ENCODE data around the gene TRIL.

TRIL gene, protein sequence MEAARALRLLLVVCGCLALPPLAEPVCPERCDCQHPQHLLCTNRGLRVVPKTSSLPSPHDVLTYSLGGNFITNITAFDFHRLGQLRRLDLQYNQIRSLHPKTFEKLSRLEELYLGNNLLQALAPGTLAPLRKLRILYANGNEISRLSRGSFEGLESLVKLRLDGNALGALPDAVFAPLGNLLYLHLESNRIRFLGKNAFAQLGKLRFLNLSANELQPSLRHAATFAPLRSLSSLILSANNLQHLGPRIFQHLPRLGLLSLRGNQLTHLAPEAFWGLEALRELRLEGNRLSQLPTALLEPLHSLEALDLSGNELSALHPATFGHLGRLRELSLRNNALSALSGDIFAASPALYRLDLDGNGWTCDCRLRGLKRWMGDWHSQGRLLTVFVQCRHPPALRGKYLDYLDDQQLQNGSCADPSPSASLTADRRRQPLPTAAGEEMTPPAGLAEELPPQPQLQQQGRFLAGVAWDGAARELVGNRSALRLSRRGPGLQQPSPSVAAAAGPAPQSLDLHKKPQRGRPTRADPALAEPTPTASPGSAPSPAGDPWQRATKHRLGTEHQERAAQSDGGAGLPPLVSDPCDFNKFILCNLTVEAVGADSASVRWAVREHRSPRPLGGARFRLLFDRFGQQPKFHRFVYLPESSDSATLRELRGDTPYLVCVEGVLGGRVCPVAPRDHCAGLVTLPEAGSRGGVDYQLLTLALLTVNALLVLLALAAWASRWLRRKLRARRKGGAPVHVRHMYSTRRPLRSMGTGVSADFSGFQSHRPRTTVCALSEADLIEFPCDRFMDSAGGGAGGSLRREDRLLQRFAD

DNA sequence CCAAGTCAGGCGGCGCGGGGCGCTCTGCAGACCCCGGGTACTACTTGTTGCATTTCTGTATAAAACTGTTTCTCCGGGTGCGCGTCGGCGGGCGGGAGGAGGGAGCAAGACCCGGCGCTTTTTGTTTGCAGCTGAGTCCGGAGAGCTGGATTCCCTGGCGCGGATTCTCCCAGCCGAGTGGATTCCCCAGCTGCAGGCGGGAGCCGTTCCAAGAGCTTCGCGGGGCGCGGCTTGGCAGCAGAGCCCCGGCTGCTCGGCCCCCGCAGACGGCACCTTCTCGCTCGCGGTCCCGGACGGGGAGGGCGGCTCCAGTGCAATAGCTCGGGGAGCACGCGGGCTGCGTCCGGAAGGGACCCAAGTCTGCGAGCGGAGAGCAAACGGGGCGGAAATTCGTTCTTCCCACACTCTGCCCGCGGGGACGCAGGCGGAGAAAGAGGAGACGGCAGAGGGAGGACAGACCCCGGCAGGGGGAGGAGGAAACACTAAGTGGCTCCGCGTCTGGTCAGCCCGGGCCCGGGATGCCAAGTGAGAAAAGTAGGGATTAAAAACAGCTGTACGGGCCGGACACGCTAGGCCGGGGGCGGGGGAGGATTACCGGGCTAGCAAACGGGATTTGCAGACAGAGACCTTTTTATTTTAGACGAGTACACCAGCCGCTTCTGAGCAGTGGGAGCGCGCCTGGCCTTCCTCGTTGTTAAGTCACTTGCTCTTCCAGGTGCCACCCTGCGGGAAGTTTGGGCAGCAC, at the start of gene TRIL:
Gene TRIL, minus strand, starts transcription at position 96 of the 745 bp plus-strand sequence. CDS start 284 bp downstream, outside the sequence.
- DNase-seq, result no peak

DNA sequence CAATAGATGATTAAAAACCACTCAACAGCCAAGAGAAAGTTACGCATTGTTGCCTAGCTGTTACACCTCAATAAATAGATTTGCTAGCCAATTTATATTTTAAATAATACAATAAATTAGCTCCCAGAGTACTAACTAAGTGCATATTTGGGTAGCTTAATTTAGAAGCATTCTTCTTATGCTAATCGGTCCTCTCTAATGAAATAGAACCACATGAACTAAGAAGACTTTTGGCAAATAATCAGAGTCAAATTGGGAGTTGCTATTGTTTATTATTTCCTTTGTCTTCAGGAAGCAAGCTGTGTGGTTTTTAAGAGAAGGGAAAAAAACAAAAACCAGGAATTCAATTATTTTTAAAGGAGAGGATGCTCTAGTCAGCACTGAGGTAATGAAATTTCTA, 49.0 kb upstream of the TRIL start:
- DNase-seq, result no peak

DNA sequence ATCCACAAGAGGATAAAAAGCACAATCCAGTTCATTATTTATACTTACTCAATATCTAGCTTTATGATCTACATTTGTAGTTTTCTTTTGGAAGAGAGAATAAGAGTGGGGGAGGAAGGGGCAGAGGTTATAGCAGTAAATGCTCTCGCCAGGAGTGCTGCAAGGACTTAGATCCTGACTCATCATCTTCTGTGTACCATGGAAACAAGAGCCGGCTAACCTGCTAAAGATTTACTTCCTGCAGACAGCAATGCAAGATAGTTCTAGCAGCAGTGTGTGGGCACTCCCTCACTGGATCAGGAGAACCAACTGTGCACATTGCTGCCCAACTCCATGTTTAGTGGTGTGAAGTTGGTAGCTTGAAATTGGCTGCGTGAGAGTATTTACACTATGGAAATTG, 47.7 kb upstream of the TRIL start:
- no peak for DNase-seq

DNA sequence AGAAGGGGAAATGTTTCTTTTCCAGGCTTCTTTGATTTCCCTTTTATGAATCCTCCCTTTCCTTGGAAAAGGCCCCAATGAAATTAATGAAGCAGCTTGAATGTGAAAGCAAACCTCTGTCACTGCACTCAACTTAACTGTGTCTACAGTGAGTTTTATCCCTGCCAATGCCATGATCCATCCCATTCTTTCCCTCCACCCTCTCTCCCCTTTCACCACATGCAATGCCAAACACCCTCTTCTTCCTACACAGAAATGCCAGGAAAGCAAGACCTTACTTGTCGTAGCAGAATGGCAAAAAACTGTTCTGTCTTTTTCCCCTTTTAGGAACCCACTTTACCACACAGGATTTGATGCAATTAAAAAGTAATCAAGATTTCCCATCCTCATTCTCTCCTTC, 47.3 kb upstream of the TRIL start:
- no peak for DNase-seq

DNA sequence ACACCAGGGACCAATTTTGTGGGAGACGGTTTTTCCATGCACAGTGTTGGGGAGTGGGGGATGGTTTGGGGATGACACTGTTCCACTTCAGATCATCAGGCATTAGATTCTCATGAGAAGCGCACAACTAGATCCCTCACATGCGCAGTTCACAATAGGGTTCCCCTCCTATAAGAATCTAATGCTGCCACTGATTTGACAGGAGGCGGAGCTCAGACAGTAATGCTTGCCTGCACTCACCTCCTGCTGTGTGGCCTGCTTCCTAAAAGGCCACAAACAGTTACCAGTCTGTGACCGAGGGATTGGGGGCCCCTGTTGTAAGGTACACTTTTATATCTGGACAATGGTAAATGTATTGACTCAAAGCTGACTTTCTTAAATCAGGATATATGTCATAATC, 45.6 kb upstream of the TRIL start:
- DNase-seq, result no peak

DNA sequence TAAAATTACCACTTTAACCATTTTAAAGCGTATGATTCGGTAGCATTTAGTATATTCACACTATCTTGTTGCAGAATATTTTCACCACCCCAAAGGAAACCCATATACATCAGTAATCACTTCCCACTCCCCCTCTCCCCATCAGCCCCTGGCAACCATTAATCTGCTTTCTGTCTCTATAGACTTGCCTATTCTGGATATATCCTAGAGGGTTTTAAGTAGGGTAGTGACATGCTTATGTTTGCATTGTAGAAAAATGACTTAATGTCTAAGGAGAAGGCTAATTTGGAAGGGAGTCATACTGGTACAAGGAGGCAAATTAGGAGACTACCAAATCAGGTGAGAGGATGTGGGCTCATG, 42.6 kb upstream of the TRIL start:
- DNase-seq, result no peak

DNA sequence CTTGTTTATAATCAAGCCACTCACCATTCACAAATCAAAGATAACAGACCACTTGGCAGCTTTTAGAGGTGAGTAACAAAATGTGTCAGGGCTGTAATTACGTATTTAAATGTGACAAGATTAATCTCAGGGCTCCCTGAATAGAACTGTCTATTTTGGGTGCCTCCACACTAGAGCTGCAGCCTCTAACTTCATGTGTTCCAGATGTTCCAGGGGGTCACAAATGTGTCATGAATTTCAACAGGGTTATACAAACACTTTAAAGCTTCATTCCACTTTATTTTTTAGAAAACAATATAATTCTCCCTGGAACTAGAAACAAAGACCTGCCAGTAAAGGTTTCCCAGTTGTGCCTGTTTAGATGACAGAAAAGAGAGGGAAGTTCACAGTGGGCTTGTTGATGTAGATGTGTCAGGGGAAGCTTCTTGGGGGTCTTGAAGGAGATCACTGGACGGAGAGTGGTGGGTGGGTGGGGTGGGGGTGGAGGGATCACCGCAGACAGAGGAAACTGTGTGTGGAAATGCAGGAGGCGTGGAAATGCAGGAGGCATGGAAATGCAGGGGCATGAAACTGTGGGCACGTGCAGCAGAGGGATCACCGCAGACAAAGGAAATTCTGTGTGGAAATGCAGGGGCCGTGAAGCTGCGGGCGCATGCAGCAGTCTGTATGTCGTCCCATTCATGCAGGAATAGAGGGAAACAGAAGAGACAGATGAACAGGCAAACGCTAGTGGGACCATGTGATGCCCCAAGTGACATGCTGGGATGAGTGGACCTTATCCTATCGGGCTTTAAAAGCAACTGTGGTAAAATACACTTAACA, 42.0 kb upstream of the TRIL start:
- DNase-seq, result no peak

DNA sequence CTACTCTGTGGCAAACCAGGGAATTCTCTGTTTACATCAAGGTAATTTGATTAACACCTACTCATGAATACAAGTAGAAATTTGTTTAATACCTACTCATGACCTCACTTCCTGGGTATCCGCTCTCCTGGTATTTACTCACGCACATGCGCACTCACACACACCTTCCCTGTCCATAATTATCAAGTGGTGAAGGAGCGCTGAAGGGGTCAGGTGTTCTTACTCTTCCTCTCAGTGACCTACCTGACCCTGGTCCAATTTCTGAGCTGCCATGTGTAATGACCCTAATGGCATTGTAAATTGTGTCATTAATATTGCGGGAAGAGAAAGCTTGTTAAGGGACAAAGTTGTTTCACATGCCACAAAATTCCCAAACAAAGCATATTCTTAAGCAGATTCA, 41.3 kb upstream of the TRIL start:
- DNase-seq, result no peak

DNA sequence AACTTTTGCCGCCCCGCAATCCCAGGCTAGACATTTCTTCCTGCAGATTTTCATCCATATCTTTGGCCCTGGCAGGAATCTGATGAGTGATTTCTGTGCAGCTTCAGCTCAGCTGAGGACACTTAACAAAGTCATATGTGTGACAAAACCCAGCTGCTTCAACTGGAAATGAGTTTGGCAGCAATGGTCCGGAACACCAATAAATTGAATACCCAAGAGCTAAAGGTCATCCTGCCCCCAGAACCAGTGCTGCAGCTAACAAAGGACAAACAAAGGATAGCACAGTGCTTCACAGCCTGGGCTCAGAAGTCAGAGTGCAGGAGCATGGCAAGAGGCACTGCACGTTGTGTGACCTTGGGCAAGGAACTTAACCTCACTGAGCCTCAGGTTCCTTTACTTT, 40.0 kb upstream of the TRIL start:
- no peak for DNase-seq

DNA sequence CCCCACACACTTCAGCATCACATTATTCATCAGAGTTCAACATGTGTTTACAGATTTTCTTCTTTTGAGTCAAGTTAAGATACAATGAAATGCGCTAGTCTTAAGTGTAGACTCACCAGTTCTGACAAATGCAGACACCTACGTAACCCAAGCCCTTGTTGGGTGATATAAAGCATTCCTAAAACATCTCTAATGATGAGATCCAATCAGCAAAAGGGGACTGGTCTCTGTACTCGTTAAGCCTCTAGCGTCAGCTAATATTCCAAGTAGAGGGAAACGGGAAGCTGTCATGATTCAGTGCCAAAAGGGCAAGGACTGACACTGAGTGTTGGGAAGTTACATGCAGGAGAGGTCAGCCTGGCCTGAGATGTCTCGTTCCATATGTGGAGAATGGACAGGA, 38.7 kb upstream of the TRIL start:
- no peak for DNase-seq

DNA sequence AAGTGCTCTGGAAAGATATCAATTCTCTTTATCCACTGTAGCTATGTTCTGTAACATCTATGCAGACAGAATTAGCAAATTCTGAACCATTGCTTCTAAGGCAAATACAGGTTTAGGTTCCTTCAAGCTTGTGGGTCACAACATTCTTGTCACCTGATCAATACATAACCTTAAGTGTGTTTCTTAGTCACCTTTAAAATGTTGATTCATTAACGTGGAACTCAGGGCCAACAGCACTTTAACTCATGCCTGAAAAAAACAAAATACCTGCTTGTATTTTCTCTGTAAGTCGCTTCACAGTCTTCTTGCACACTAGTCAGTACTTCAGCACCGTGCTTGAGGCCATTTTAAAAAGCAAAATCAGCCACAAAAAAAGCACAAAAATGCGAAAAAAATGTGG, 35.2 kb upstream of the TRIL start:
- DNase-seq, result no peak

DNA sequence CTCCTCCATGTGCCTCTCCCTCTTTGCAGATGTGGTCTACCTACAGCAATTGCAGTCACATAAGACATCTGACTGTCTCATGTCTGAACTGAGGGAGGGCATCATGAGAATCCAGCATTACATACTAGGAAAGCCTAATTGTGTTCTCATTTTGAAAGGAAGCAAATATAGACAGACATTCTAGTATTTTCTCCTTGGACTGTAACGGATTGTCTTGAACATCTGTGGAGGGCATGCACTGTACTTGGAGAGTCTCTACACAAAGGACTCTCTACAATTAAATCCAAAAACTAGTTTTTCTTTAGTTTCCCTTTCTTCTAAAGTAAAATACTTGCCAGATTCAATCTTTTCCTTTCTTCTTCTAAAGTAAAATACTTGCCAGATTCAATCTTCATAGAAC, 34.7 kb upstream of the TRIL start:
- DNase-seq, result no peak

DNA sequence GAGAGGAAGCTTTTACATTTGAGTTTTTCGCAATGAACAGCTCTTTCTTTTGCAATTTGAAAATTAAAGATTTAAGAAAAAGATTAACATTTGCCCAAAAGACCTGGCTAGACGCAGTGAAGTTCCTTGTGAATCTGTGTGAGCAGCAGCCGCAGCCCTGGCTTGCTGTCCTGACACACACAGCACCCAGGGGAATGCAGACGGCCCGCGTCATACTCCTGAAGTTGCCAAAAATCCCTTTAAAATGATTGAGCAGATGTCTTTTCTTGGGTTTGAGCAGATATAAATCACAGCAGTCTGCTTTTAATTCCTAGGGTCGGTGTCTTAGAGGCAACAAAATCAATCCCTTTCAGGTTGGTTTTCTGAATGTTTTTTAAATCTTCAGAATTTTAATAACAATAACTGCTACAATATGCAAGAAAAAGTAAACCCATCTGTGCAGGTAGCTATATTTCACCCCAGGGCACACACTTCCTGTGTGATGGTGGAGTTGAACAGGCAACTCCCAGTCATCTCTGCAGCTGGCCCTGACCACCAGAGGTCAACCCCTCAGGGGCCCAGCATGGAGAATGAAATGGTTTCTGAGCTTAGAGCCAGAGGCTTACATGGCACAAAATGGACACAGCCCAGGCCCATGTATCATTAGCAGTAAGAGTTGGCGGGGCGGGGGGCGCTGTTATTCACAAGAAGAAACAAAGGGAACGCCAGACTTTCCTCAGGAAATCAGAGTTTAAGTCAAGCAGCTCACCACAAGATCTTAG, 32.2 kb upstream of the TRIL start:
- no peak for DNase-seq

DNA sequence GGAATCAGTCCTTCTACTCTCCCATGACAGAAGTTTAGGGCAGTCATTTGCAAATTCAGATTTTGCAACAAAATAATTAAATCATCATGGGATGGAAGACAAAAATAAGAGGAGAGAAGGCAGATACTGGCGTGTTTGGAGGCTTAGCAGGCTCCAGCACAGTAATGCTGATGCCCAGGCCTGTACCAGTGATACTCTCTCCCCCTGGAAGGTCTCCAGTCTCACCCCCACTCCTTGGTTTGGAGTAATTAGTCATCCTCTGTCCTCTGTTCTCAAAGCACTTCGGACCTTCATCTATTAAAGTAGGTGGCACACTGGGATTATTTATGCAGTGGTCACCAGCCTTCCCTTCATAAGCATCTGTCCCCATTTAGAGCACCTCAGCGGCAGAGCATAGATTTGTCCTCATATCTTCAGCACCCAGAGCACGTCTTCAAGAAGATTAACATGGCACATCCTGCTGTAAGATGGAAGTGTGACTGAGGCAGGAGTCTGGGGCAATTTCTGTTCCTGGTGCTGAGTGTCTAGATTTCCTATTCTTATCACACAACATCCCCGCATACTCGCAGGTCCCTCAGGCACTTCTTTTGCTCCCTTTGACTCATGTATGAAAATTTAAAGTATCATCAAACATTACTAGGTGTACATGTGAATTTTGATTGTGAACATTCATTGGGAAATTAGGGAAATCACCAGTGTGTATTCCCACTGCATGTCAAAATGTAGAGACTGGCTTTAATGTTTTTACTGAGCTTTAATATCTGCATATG, 31.3 kb upstream of the TRIL start:
- DNase-seq, result no peak

DNA sequence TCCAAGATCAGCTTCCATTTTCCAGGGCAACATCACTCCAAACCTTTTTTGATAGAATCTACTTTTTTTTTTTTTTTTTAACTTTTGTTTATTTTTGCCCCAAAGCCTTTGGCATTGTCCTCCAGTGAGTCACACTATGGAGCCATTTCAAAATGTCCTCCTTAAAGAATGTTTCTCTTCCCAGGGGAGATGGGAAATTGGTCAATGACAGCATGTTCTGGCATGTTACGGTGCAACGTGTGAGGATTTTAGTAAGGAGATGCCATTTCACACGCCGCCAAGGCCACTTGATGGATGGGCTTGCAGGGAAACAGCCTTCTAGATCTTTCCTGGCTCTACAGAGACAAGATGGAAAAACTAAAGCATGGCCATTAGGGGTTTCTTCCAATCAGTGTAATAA, 30.7 kb upstream of the TRIL start:
- DNase-seq, result no peak

DNA sequence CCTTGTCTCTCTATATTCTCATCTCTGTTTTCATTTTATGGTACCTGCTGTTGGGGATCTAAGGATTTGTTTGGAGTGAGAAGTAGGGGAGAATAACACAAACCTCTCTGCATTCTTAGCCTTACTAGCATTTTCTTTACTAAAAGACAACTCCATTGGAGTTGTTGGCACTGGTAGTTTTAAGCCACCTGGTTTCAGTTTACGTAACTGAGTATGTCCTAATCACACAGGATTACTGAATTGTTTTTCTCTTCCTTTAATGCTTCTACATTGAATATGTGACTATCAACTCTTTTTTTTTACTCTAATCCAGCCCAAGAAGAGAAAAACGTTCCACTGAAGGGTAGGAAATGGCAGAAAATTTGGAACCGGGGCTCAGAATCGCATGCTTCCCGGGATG, 30.0 kb upstream of the TRIL start:
- no peak for DNase-seq

DNA sequence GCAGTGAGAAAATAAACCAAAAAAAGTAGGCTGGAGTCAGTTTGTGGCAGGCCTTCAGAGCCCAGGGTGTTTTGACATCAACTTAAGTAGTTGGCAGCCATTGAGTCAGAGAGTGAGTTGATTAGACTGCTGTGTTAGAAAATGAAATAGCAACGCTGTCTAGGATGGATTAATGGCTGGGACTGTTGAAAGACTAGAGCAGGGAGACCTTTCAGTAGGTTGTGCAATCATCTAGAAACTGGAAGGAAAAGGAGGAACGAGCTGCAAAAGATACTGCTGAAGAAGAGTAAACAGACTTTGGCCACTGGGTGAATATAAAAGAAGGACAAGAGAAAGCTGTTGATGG, 28.6 kb upstream of the TRIL start:
- peak; percentile 47 for DNase-seq

DNA sequence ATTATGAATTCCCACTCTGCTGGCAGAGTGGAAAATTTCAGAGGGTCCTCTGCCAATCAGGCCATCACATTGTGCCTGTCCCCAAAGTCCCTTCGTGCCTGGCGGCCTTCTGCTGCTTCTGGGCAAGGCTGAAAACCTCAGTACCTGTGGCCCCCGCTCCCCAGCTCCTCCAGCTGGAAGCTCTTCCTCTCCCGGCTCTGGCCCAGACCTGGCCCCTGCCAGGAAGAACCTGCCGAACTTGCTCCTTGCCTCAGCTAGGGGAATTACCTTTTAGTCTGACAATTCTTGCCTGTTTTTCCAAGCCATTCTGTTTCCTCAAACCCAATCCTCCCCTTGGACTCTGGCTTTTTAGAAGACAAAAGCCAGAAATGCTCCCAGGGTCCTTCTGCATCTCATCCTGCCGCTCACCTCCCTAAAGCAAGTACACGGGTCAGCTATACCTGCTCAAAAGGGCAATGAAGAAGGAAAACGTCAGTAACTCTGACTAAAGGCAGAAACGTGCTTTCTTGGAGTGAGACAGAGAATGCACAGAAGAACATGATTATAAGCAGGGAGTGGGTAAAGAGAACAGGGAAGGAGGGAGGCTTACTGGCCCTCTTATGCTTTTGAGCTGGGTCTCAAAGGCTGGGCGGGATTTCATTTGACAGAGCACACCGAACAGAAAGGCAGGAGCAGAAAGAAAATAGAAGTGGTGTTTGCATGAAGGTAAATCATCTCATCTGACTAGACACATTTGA, 28.1 kb upstream of the TRIL start:
- DNase-seq, result no peak

DNA sequence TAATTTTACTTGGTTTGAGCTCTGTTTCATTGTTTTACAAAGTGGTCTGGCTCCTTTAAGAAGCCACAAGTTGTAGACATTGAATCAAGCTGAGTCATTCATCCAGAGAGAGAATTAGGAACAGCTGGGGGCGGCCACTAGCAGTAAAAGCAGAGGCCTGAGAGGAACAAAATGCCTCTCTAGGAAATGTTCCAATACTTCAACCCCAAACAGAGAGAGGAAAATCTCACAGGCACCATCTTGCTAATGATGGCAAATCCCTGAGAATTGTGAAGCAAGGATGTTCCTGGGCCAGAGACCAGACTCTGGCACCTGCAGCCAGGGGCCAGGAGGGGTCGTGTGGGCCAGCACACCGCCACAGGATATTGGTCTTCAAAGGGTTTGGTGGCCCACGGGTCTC, 26.5 kb upstream of the TRIL start:
- peak; percentile 80 for DNase-seq

DNA sequence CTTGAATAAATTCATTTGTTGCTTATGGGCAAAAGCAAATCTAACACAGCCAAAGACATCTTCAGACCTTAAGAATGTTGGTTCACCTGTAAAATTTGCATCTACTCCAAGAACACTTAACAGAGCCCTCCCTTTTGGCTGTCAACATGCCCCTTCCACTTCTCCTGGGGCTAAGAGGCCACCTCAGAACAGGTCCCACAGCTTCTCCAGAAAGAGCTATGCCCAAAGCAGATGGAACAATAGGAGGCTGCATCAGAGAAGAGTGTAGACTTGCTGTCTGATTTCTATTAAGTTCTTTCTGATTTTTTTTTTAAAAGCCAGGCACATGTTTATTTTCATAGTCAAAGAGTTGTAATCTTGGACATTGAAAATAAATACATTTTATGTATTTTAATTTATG, 26.1 kb upstream of the TRIL start:
- DNase-seq, result no peak

Data from OCI-M1 (cell line).